Measurements from ENCODE around the gene HEXIM2.

- TF ChIP-seq POLR2AphosphoS5 (IDR thresholded peaks at IDR 0.05; ENCODE audit: low read depth, low read length) (no peak), NBN (conservative IDR thresholded peaks at IDR 0.05) (no peak), CTCF (CRISPR knock-in tag; IDR thresholded peaks at IDR 0.05) (peak; percentile 98), JUND (CRISPR knock-in tag; IDR thresholded peaks at IDR 0.05) (no peak)
Measured at GRCh38 chr17:45218895-45219661, 57.4 kb downstream of the HEXIM2 start.
